ENCODE data around the gene GRK5. TPM values are rescaled to one million over a fixed set of nuclear protein-coding genes. Genes with fewer than 3 reads are reported as not detected.

Gene GRK5
- total RNA-seq, 3 donors from 2014 or later (not counting 1 experiment from before 2014, with no cell fraction given): 37.6 to 54.3 (median 47.9) TPM

DNA sequence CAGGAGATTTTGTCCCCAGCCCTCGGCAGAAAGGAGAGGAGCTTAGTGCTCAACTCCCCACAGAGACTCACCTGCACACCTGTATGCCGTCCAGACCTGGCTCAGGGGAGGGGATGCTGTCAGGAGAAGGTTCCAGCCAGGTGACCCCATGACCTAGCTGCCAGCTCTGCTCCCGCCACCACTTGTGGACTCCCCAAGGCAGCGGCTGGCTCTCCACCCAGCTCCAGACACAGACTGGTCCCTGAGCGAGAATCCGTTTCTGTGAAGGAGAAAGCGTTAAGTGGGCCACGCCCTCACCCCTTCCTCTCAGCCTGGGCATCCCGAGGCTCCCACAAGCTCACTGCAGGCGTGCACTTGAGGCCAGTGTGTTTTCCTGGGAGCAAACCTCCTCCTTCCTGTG, 258.7 kb downstream of the GRK5 start:
- no peak overlapping the region for H3K4me3 Mint-ChIP-seq
- 74% methylated on average over 10 of the region's 10 CpGs for WGBS (ENCODE audit: insufficient coverage)
- Histone ChIP-seq H3K9me3 (ENCODE audit: control insufficient read depth, insufficient read depth, low read length) (no peaks in the 10 kb centered on the region), H3K27ac (ENCODE audit: low read length) (no peak overlapping the region), H3K36me3 (ENCODE audit: control insufficient read depth, insufficient read depth, low read length) (no peaks in the 10 kb centered on the region), H3K27me3 (ENCODE audit: control insufficient read depth, insufficient read depth, low read length) (no peaks in the 10 kb centered on the region), H3K4me1 (ENCODE audit: control insufficient read depth, insufficient read depth, low read length) (peaks cover 17% of the 10 kb centered on the region), H3K4me3 (ENCODE audit: low read length) (no peak overlapping the region)
- H3K27me3 Mint-ChIP-seq (ENCODE audit: low read depth in 2 of 2): peaks cover 12 to 14% of the 10 kb centered on the region in 2 donors
- DNase-seq: no peak
- intact Hi-C loops (cut with micrococcal nuclease): no loop called here
- no peaks in the 10 kb centered on the region for H3K36me3 Mint-ChIP-seq
- H3K9me3 Mint-ChIP-seq: peaks cover 0 to 2% of the 10 kb centered on the region in 2 donors
- no peak overlapping the region for H3K27ac Mint-ChIP-seq
- no peak for ATAC-seq
- H3K4me1 Mint-ChIP-seq: peaks cover 12 to 25% of the 10 kb centered on the region in 2 donors
- TF ChIP-seq CTCF (IDR thresholded peaks at IDR 0.05): no peak

- no peak overlapping the region for H3K4me3 ChIP-seq (ENCODE audit: low read length)
- TF ChIP-seq CTCF (IDR thresholded peaks at IDR 0.05): no peak
- no peaks in the 10 kb centered on the region for H3K27me3 ChIP-seq (ENCODE audit: control insufficient read depth, insufficient read depth, low read length)
- H3K27ac Mint-ChIP-seq: no peak overlapping the region
- H3K9me3 Mint-ChIP-seq: peaks cover 0 to 2% of the 10 kb centered on the region in 2 donors
- no peaks in the 10 kb centered on the region for H3K36me3 Mint-ChIP-seq
- no peaks in the 10 kb centered on the region for H3K9me3 ChIP-seq (ENCODE audit: control insufficient read depth, insufficient read depth, low read length)
- peaks cover 17% of the 10 kb centered on the region for H3K4me1 ChIP-seq (ENCODE audit: control insufficient read depth, insufficient read depth, low read length)
- peaks cover 12 to 25% of the 10 kb centered on the region in 2 donors for H3K4me1 Mint-ChIP-seq
- H3K36me3 ChIP-seq (ENCODE audit: control insufficient read depth, insufficient read depth, low read length): no peaks in the 10 kb centered on the region
- DNase-seq (peak; percentile 34 to 65), ATAC-seq (peak; percentile 36 to 94 (median 93))
- H3K4me3 Mint-ChIP-seq: peak overlapping the region; percentile 40
- H3K27me3 Mint-ChIP-seq (ENCODE audit: low read depth in 2 of 2): peaks cover 14 to 15% of the 10 kb centered on the region in 2 donors
- H3K27ac ChIP-seq (ENCODE audit: low read length): no peak overlapping the region
- WGBS (ENCODE audit: insufficient coverage): 9% methylated on average over 7 of the region's 7 CpGs
- intact Hi-C loops (cut with micrococcal nuclease): no loop called here
Observed at GRCh38 chr10:119466655-119467054, 259.3 kb downstream of the GRK5 start.

DNA sequence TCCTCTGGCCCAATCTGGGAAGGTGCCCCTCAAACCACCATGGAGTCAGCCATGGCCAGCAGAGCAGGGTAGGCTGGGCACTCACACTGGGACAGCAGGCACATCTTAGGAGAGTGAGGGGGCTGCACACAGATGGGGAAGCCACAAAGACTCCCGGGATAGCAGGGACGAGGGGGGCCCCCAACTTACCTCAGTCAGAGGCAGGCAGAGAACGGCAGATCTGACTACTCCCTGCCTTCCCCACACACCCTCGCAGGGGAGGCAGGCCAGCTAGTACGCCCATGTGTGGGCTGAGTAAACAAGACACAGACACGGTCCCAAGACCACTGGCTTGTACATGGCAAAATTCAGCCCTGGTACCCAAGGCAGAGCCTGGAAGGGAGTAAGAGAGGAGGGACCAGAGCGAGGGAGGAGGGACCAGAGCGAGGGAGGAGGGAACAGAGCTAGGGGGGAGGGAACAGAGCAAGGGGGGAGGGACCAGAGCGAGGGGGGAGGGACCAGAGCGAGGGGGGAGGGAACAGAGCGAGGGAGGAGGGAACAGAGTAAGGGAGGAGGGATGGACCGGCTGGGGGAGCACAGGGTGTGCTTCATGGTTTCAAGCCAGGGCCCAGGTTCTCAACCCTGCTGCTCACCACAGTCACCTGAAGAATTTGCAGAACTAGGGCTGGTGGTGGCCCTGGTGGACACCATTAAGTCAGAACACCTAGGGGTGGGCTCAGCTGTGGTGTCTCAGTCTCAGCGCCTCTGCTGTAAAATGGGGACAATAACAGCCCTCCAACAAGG, 261.4 kb downstream of the GRK5 start:
- Mint-ChIP-seq H3K36me3 (no peaks in the 10 kb centered on the region), H3K27ac (no peak overlapping the region), H3K4me1 (peaks cover 12 to 25% of the 10 kb centered on the region in 2 donors), H3K27me3 (ENCODE audit: low read depth in 2 of 2) (peaks cover 5 to 6% of the 10 kb centered on the region in 2 donors), H3K4me3 (no peak overlapping the region), H3K9me3 (peaks cover 0 to 2% of the 10 kb centered on the region in 2 donors)
- Histone ChIP-seq H3K4me3 (ENCODE audit: low read length) (no peak overlapping the region), H3K27me3 (ENCODE audit: control insufficient read depth, insufficient read depth, low read length) (no peaks in the 10 kb centered on the region), H3K27ac (ENCODE audit: low read length) (no peak overlapping the region), H3K4me1 (ENCODE audit: control insufficient read depth, insufficient read depth, low read length) (peaks cover 17% of the 10 kb centered on the region), H3K9me3 (ENCODE audit: control insufficient read depth, insufficient read depth, low read length) (no peaks in the 10 kb centered on the region), H3K36me3 (ENCODE audit: control insufficient read depth, insufficient read depth, low read length) (no peaks in the 10 kb centered on the region)
- TF ChIP-seq CTCF (IDR thresholded peaks at IDR 0.05): no peak
- ATAC-seq: no peak
- intact Hi-C loops (cut with micrococcal nuclease): no loop called here
- no peak for DNase-seq
- WGBS (ENCODE audit: insufficient coverage): 88% methylated on average over 13 of the region's 13 CpGs

Measured in natural killer cell (primary cell).